GM21367 (cell line): ENCODE data around the gene DEPDC7.
"Not testable (repeated sequence)": the region's sequence is repeated elsewhere in the genome, so short reads cannot be mapped to it uniquely, and the experiment has no call there.

ENCODE experiments used
- ATAC-seq: cut with Tn5 transposase; IDR thresholded peaks from one replicate; pipeline ENCODE4 v1.9.1; 2021; ENCODE audit not compliant: unreplicated experiment

DEPDC7 gene

DNA sequence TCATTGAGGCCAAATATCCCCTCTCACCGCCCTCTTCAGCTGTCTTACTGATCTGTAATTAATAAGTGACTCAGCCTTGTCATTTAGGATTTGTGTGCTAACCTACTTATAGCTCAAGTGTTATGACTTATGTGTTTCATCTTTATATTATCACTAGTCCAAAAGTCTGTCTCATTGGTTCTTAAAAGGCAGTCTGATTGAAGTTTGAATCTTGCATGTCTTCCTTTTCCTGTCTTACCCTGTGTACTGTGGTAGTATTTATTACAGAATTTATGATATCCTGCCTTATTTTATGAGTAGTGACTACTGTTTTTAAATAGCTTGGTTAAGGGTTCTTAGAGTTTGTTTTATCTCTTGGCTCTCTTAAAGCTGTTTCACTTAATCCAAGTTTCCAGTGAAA, 6.3 kb downstream of the DEPDC7 start:
- no peak for ATAC-seq

DNA sequence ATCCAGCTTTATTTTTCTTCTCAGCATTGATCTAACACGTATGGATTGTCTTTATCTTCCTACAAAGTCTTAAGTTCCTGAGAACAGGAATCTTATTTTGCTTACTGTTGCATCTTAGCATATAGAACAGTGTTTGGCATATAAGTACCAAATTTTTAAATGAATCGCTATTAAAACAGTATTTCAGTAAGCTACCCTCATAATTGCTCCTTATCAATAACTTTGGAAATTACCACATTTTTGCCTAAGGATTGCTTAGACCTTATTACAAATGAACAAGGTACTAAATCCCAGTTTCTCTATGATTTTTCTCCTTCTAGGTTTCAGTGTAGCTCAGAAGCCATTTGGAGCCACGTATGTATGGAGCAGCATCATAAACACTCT, 9.7 kb downstream of the DEPDC7 start:
- ATAC-seq = no peak

DNA sequence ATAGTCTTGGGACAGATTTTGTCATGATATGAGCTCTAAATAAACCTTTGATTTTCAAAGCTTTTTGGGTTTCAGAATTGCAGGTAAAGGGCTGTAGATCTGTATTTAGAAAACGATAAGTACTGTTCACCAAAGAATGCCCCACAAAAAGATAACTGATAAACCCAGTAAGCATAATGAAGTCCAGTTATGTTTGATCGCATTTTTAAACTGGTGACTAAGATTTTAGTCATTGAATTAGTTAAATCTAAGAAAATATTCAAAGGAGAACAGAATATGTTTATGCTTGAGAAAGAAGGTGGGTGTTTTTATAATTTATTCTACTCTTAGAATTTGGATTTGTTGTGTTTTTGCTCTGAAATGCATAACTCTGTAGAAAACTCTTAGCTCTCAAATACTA, 11.6 kb downstream of the DEPDC7 start:
- ATAC-seq = no peak

DNA sequence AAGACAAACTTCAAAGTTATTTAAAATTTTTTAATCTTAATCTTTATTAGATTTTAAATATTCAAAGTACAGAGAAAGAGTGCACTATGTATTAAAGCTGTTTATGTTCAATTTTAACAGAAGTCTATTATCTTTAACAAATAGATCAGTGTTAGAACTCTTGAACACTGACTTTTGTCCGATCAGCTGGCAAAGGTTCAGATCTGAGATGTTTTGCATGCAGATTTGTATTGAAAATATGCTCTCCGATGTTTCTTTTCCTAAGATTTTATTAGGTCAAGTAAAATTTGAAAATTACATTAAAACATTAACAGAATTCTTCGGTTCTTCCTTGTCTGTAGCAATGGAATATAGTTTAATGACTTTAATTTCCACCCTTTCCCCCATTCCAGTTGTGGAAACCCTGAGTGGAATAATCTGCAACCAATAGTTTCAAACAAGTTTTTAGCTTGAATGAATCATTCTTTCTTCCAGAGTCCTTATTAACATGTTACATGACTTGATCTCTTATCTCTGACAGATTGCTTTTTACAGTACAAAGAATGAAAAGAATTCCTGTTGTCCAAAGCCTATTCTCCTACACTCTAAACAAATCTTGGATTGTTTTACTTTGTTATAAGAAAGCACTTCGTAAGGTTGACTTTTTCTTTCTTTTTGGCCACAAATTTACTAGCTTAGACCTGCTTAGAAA, 12.3 kb downstream of the DEPDC7 start:
- no peak for ATAC-seq

DNA sequence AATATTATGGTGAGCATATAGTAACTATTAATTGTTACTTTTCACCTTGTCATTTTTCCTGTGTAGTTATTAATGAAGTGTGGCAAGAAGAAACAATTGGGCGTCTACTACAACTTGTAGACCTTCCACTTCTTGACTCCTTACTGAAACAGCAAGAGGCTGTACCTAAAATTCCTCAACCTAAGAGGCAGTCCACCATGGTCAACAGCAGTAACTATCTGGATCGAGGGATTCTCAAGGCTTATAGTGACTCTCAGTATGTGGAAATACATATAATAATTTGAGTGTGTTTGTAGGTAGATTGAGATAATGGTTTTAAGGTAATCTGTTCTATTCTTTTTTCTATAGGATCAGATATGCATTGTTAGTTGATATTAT, 12.8 kb downstream of the DEPDC7 start:
- no peak for ATAC-seq

DNA sequence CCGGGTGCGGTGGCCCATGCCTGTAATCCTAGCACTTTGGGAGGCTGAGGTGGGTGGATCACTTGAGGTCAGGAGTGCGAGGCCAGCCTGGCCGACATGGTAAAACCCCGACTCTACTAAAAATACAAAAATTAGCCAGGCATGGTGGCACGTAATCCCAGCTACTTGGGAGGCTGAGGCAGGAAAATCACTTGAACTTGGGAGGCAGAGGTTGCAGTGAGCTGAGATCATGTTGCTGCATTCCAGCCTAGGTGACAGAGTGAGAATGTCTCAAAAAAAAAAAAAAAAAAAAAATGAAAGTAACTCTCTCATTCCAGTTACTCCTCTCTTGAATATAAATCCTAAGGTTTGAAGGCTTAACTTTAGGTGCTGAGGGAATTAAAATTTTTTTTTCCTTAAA, 13.5 kb downstream of the DEPDC7 start:
- not testable (repeated sequence) for ATAC-seq

DNA sequence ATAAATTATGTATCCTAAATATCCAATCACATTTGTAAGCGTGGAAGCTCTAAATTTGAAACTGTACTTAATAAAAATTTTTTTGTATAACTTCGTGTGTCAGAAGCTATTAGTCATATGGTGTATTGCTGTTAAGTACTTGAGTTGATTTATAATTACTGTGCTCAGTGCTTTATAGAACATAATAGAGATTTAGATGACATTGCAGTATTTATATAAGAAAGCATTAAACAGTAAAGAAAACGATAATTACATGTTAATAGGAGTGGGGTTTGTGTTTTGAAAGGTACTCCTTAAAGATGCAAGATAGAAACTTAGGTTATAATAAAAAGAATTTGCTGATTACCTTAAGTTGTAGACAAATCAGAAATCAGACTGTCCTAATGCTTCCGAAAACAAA, 17.8 kb downstream of the DEPDC7 start:
- ATAC-seq = no peak

DNA sequence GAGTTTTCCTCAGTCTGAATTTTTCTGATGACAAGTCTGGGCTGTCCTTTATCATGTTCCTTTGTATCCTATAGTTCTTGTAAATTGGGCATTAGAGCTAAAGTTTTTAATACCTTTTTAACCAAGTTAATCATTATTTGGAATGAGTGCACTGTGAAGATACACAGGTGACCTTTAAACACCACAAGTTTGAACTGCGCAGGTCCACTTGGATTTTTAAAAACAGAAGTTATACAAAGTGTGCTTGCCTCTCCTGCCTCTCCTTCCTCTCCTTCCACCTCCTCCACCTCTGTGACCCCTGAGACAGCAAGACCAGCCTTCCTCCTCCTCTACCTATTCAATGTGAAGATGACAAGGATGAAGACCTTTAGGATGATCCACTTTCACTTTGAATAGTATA, 19.3 kb downstream of the DEPDC7 start:
- ATAC-seq = no peak

DNA sequence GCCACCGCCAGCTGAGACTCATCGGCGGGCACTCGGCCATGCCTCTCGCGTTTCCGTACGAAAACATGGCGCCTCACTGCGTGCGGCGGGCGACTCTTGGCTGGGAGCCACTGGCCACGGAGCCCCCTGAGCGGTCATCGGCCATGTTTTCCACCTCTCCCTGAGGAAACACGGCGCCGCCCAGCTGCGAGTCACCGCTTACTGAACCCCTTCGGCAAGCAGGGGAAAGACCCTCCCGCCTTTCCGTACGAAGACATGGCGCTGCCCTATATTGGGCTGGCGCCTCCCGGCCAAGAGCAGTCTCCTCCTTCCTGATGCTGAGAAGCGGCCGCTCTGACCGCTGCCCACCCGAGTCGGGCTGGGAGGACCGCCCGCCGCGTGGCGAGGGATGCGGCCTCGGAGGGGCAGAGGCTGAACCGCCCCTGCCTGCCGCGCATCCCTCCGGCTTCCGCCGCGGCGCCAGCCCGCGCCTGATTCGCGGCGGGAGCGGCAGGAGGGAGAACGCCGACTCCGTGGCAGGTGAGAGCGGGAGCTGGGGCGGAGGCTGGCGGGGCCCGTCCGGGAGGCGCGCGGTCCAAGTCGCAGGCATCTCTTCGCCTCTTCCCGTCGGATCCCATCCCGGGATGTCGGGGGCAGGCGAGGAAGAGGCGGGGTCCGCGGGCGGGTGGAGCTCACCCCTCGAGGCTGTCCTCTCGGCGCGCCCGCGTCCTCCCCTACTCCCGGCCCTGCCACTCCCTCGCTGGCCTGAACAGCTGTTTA, 23.8 kb downstream of the DEPDC7 start, which contains the start of gene TCP11L1:
Gene TCP11L1 (plus strand): TSS at position 299 of the 759 bp plus-strand sequence. CDS start 4,202 bp downstream, outside the sequence.
- peak; percentile 77 for ATAC-seq

DNA sequence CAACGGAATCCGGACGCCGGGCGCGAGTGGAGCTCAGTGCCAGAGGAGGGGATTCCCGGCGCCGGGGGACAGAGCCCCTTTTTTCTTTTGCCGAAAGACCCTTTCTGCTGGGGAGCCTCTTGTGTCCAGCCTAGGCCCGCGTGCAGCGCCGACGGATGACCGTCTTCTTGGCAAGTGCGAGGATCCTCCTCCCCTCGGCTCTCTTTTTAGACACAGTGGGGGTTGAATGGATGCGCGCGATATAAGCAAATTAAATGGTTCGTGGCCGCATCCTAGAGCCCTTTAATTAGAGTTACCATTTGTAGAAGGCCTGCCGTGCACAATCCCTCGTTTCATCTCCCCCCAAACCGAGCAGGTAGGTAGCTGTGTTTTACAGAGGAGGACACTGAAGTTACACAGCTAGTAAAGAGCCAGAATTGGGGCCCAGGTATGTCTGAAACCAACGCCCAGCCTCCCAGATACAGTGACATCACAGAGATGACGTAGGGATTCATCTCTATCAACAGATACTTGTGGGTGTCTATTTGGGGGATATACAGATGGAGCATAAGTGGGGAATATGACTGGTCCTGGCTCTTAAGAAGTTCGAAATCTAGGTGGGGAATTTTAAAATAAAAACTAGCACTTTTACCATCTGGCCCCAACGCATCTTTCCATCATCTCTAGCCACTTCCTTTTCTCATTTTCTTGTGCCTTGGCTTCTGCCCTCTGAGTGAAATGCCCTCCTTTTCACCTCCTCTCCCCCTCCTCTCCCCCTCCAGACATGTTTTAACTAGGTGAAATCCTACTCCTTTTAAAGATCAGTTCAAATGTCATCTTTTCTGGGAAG, 24.6 kb downstream of the DEPDC7 start:
- peak; percentile 26 for ATAC-seq

DNA sequence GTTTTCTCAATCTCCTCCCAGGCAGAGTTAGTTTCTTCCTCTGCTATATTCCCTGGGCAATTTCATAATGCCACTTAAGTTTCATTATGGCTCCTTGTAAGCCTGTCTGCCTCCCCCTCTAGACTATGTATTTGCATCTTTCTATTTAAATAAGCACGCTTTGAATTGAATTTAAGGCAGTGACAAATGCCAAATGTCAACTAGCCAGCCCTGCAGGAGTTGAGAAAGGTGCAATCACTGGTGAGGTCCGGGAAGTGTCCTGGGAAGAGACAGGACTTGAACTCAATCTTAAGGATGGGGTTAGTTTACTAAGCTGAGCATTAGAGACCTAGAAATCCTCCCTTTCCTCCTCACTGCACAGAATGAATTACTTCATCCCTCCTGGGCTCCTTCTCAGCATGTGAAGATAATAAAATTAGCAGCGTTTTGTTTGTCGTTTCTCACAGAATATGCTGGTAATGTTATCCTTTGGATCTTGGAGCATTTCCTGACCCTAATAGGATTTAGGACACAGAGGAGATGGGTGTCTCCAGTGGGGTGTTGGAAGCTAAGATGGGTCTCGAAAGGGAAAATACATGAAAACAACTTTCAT, 25.3 kb downstream of the DEPDC7 start:
- ATAC-seq = no peak

DNA sequence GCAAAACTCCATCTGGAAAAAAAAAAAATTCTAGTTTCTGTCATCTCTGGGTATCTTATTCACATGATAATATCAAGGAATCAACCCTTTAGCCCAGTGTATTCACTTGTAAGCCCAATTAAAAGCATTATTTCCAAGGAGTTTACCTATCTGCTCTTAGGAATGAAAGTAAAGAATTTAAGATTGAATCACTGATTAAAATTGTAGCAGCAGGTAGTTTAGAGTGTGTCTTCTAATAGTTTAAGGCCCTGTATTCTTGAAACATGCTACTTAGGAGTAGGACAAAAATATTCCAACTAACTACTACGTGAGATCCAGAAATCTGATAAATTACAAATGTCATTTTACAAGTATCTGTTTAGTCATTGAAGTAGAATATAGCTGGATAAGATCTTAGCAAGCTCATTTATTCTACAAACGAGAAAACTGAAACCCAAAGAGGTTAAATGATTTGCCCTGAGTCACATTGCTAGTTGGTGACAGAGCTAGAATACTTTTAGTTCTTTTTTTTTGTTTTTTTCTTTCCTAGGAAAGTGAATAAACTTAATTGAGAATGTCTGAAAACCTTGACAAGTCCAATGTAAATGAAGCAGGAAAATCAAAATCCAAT, 27.6 kb downstream of the DEPDC7 start:
- no peak for ATAC-seq

DNA sequence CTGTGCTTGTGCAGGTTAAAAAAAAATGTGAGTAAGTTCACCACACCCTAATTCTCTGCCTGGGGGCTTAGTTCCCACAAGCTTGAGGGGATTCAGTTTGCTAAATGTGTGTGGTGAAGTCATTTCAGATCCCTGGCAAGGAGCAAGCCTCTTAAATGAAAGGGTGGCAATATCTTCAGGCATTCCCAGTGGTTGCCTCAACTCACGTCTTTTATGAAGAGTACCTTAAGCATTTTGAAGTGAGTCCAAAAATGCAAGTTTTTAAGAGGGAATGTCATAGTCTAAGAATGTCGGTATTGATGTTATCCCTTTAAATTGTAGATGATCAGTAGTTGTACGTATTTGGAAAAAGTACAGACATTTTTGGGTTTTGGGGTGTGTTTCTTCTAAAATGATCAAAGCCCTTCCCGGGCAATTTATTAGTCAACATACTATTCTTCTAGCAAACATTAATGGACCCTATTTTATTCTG, 28.6 kb downstream of the DEPDC7 start:
- ATAC-seq = no peak

DNA sequence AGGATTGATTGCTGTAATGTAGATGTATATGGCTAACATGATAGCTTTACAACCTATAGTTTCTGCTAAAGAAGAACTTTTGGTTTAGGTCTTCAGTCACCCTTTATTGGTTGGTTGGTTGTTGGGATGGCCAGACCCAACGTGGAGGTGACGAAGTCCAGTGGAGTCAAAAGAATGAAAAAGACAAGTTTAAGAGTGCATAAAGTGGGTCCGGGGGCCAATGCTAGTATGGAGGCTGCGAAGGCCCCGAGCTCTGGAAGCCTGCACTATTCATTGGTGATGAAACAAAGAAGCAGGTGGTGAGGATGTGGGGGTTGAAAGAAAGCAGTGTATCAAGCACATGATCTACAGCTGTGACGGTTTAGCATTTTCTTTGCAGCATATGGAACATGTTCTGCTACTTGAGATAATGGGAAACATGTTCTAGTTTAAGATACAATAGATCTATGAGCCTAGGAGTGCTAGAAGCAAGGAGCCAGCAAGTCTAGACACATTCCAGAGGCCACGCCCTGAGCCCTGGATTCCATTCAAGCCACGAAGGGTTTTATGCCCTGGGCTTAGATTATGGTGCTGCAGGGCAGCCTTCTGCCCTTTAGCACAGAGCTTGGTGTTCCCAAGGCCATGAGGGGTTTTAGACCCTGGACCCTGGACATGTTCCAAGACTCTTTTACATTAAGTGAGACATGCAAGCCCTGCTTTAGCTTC, 30.0 kb downstream of the DEPDC7 start:
- ATAC-seq = no peak

DNA sequence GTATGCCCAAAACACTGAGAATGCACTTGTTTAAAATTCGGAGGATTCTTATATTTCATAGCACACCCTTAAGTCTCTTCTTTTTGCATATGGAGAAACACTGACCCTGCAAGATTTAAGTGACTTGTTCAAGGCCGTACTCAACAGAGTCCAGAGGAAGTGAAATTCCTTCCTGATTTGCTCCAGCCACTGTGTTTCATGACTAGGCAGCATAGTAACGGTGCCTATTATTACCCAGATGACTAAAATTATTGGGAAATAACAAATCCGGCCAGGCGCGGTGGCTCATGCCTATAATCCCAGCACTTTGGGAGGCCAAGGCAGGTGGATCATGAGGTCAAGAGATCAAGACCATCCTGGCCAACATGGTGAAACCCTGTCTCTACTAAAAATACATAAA, 33.0 kb downstream of the DEPDC7 start:
- ATAC-seq = not testable (repeated sequence)

DNA sequence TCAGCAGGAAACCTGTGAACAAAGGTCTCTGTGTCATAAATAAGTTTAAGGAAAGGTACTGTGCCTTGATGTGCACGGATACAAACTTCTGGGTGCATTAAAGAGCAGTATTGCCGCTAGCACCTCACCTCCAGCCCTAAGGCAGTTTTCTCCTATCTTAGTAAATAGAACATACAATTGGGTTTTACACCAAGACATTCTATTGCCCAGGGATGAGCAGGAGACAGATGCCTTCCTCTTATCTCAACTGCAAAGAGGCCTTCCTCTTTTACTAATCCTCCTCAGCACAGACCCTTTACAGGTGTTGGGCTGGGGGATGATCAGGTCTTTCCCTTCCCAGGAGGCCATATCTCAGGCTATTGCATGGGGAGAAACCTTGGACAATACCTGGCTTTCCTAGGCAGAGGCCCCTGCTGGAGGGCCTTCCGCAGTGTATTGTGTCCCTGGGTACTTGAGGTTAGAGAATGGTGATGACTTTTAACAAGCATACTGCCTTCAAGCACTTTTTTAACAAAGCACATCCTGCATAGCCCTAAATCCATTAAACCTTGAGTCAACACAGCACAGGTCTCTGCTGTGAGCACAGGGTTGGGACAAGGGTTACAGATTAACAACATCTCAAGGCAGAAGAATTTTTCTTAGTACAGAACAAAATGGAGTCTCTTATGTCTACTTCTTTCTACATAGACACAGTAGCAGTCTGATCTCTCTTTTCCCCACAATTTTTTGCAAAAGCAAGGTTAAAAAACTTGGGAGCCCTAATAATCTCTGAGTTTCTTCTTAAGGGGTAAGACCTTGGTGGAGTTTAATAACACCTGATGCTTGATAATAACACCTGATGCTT, 34.1 kb downstream of the DEPDC7 start:
- ATAC-seq = not testable (repeated sequence)

DNA sequence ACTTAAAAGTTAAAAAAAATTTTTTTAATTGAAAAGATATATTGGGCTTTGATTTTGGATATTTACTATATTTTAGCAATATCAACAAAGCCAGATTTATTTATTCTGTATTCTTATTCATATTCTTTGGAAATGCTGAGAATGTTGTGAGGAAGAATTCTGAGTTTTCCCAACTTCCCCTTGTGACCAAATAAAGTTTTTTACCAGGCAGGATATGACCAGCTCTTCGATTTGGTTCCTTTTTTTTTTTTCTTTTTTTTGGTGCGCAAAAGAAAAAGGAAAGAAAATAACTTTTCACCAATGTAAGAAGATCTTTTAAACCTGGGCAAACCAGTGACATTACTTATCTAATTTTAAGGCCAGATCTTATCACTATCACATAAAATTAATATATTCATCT, 36.6 kb downstream of the DEPDC7 start:
- ATAC-seq = no peak

DNA sequence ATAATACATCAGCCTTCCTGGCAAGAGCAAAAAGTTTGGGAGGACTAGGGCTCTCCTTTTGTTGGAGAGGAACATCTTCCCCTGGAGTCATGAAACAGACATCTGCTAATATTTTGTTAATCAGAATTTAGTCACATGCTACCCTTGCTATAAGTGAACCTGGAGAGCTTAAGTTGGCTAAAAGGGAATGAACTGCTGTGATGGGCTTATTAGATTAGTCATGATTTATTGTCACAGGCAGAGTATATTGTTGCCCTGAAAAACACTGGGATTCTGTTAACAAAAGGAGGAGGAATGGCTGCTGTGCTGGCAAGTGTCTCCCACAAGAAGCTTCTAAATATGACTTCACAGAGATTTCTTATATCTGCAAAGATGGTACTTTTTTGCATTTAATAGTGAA, 39.7 kb downstream of the DEPDC7 start:
- ATAC-seq = no peak

DNA sequence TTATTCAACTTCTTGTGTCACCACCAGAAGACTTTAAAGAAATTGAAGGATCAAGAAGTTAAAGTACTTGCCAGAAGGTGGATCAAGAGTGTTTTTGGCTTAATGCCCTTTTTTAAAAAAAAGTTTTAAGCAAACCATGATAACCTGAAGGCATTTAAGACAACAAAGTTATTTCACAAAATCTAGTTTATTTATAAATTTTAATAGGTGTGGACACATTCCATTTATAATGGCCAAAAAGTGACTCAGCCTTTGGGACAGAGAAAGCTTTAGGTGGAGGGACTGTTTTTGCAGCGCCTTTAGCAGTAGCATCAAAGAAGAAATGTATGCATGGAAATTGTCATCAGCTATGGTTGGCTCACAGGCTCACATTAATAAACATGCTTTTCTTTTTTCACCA, 41.6 kb downstream of the DEPDC7 start:
- ATAC-seq = no peak
